ENCODE data around the gene SUGP2.

SUGP2 gene

GRCh38 chr19:18999896-19000620, 33.3 kb downstream of the SUGP2 start:
- TF ChIP-seq, protein P1, sequence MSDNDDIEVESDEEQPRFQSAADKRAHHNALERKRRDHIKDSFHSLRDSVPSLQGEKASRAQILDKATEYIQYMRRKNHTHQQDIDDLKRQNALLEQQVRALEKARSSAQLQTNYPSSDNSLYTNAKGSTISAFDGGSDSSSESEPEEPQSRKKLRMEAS (IDR thresholded peaks at IDR 0.05) = no peak
- no peak; the same call in 1 of the 2 replicates for TF ChIP-seq RAD21 (IDR thresholded peaks at IDR 0.05; ENCODE audit: low read depth)
- TF ChIP-seq EGR1 (IDR thresholded peaks at IDR 0.05) = no peak
- TF ChIP-seq NFIC (IDR thresholded peaks at IDR 0.05) = no peak
- TF ChIP-seq YY1 (IDR thresholded peaks at IDR 0.05; ENCODE audit: low read depth) = no peak
- TF ChIP-seq FOXM1 (IDR thresholded peaks at IDR 0.05; ENCODE audit: borderline replicate concordance, low read depth) = no peak
- no peak for TF ChIP-seq TEAD4 (IDR thresholded peaks at IDR 0.05)
- TF ChIP-seq TAF1 (IDR thresholded peaks at IDR 0.05; ENCODE audit: low read depth) = no peak
- TF ChIP-seq TCF12 (IDR thresholded peaks at IDR 0.05; ENCODE audit: low read depth) = no peak
- no peak for TF ChIP-seq ZBTB7A (IDR thresholded peaks at IDR 0.05; ENCODE audit: low read depth)
- TF ChIP-seq CREB1 (IDR thresholded peaks at IDR 0.05; ENCODE audit: low read depth) = no peak
- no peak for TF ChIP-seq REST (IDR thresholded peaks at IDR 0.05; ENCODE audit: low read depth)
- no peak for TF ChIP-seq USF1 (IDR thresholded peaks at IDR 0.05)
- no peak for TF ChIP-seq EP300 (IDR thresholded peaks at IDR 0.05; ENCODE audit: borderline replicate concordance)

- TF ChIP-seq TCF12 (IDR thresholded peaks at IDR 0.05; ENCODE audit: low read depth) (no peak), CEBPB (IDR thresholded peaks at IDR 0.05) (no peak), ZBTB7A (IDR thresholded peaks at IDR 0.05; ENCODE audit: low read depth) (no peak), USF1 (IDR thresholded peaks at IDR 0.05) (no peak), YY1 (IDR thresholded peaks at IDR 0.05; ENCODE audit: low read depth) (no peak), RAD21 (IDR thresholded peaks at IDR 0.05; ENCODE audit: low read depth) (no peak)
These were observed 34.1 kb downstream of the SUGP2 start for GRCh38 chr19:18999016-18999758.

- no peak for TF ChIP-seq TEAD4 (IDR thresholded peaks at IDR 0.05)
- TF ChIP-seq TCF12 (IDR thresholded peaks at IDR 0.05; ENCODE audit: low read depth) = no peak
- TF ChIP-seq USF1 (IDR thresholded peaks at IDR 0.05) = no peak
- no peak for TF ChIP-seq REST (IDR thresholded peaks at IDR 0.05; ENCODE audit: low read depth)
- no peak for TF ChIP-seq EP300 (IDR thresholded peaks at IDR 0.05; ENCODE audit: borderline replicate concordance)
- TF ChIP-seq YY1 (IDR thresholded peaks at IDR 0.05; ENCODE audit: low read depth) = no peak
- no peak for TF ChIP-seq ZBTB7A (IDR thresholded peaks at IDR 0.05; ENCODE audit: low read depth)
These were observed 35.0 kb downstream of the SUGP2 start for GRCh38 chr19:18998276-18998675.

DNA sequence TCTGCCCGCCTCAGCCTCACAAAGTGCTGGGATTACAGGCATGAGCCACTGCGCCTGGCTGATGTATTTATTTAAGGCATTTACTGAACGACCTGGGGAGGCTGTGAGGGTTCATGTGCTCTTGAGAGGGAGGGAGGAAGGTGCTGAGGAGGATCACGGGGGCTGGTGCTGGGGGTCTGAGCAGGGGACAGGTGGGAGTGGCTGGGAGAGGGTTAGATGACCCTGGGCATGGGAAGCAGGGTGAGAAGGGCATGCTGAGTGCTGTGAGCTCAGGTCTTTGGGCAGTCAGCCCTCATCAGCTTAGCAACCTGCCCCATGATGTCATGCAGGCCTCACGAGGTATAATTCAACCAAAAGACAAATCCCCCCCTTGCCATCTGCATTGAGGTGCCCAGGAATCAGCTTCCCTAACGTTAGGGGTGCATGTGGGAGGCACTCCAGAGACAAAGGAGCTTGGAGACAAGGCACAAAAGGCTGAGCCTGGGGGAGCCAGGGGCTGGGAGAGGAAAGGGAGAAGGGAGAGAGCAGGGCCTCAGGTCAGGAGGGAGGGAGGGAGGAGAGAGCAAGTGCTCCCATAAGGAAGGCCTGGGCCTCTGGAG, 36.4 kb downstream of the SUGP2 start:
- TF ChIP-seq RAD21 (IDR thresholded peaks at IDR 0.05; ENCODE audit: low read depth) (no peak), EGR1 (IDR thresholded peaks at IDR 0.05) (no peak), CEBPB (IDR thresholded peaks at IDR 0.05) (no peak), FOXM1 (IDR thresholded peaks at IDR 0.05; ENCODE audit: borderline replicate concordance, low read depth) (no peak), TCF12 (IDR thresholded peaks at IDR 0.05; ENCODE audit: low read depth) (no peak), TAF1 (IDR thresholded peaks at IDR 0.05; ENCODE audit: low read depth) (no peak), ZBTB7A (IDR thresholded peaks at IDR 0.05; ENCODE audit: low read depth) (no peak), USF1 (IDR thresholded peaks at IDR 0.05) (no peak), TEAD4 (IDR thresholded peaks at IDR 0.05) (no peak), REST (IDR thresholded peaks at IDR 0.05; ENCODE audit: low read depth) (no peak), NFIC (IDR thresholded peaks at IDR 0.05) (no peak), CREB1 (IDR thresholded peaks at IDR 0.05; ENCODE audit: low read depth) (no peak), YY1 (IDR thresholded peaks at IDR 0.05; ENCODE audit: low read depth) (no peak), EP300 (IDR thresholded peaks at IDR 0.05; ENCODE audit: borderline replicate concordance) (no peak)
- TF ChIP-seq, protein P1 (IDR thresholded peaks at IDR 0.05) = no peak

Measured in Ishikawa (cell line).